22Rv1 (cell line): ENCODE results near the gene PTPN20.

Source experiments
- H3K27ac ChIP-seq: fragments of 450-650 bp; 2 replicates; pipeline ENCODE4 v1.5.1; 2017
- ZFX ChIP-seq: fragments of 450-650 bp; IDR thresholded peaks from 2 replicates; pipeline ENCODE4 v1.6.1; 2017; ENCODE audit warnings: antibody characterized with exemption, borderline replicate concordance
- TF ChIP-seq, protein P1 (sequence below): fragments of 450-650 bp; IDR thresholded peaks from 2 replicates; pipeline ENCODE4 v1.5.1; 2017; ENCODE audit warnings: mild to moderate bottlenecking

The PTPN20 gene

DNA sequence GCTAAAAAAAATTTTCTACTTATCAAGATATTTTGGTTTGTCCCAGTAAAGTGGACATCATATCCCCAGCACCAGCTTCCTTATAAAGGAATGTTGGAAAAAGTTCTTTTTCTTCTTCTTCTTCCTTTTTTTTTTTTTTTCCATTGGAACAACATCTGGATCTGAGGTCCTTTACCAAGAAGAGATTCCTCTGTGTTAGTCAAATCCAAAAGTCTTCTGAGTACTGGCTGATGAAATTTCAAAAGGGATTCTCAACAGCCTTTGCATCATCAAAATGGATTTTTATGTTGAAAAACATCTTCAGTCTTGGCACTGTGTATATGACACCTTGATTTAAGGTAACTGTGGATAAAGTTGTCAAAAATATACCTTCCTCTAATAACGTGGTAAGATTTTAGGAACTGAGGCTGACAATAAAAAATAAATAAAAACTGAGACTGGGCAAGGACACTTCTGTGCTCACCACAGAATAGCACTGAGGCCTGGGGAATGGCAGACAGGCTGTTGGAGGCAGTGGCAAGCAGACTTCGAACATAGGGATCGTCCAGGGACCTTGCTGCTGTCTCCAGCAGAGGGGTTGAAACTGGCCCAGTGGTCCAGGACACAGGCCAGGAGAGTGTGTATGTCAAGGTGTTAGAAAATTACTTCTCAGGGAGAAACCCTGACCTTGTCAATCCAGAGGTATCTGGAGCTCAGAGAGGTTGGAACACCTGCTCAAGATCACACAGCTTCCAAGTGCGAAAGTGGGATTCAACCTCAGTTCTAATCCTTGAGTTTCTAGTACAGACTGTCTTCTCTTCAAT, 130.4 kb downstream of the PTPN20 start:
- H3K27ac ChIP-seq, result no peak overlapping the region

DNA sequence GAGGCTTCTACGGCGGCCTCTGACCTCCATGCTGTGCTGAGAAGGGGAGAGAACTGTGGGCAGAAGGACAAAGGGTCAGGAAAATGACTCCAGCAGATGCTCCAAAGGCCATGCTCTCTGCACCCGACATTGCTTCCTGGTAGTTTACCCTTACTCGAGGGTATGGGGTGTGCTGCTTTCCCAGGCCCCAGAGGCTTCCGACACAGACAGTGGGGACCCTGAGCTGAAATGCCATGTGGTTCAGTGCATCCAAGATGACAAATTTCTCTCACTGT, 130.9 kb downstream of the PTPN20 start:
- H3K27ac ChIP-seq, result no peak overlapping the region
- no peak for TF ChIP-seq ZFX
- TF ChIP-seq, protein P1, sequence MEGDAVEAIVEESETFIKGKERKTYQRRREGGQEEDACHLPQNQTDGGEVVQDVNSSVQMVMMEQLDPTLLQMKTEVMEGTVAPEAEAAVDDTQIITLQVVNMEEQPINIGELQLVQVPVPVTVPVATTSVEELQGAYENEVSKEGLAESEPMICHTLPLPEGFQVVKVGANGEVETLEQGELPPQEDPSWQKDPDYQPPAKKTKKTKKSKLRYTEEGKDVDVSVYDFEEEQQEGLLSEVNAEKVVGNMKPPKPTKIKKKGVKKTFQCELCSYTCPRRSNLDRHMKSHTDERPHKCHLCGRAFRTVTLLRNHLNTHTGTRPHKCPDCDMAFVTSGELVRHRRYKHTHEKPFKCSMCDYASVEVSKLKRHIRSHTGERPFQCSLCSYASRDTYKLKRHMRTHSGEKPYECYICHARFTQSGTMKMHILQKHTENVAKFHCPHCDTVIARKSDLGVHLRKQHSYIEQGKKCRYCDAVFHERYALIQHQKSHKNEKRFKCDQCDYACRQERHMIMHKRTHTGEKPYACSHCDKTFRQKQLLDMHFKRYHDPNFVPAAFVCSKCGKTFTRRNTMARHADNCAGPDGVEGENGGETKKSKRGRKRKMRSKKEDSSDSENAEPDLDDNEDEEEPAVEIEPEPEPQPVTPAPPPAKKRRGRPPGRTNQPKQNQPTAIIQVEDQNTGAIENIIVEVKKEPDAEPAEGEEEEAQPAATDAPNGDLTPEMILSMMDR, result no peak

More for the DNA sequence above, 130.4 kb downstream of the PTPN20 start:
- TF ChIP-seq ZFX, result no peak
- TF ChIP-seq, protein P1, result no peak

DNA sequence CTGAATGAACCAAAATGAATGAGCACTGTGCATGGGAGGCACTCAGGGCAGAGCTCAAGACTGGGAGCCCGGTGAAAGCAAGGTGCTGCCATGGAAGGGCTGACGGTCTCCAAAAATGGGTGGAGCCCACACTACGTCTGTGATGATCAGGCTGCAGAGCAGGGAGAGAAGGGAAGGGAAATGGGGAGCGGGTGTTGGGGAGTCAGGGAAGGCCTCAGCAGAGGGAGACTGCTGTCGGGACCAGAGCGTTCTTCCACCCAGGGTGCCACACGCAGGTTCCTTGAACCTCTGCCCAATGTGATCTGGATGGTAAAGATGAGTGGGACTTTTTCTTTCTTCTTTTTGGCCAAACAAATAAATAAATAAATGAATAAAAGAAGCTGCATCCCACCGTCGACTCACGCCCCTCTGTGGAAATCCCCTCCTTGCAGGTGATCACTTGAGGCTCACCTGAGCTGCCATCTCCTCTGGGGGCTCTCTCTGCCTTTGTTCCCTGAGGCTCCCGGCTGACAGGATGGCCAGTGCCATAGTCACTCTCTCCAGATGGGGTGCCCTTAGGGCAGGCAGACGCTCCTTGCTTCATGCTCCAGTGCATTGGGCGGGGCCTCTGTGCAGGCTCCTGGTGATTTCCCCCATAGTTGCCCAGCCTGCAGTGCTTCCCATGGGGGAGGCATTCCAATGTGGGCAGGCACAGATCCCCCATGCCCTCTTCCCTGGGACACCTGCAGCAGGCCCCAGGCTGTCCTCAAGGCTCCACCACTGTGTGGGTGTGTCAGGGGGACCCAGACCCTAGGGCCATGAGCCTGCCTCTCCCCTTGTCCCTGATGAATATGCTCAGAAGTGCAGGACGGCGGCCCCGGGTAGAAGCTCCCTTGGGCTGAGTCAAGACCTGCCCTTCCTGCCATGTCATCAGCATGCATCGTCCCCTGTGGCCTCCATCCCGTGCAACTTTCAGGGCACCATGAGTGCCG, 131.8 kb downstream of the PTPN20 start:
- no peak overlapping the region for H3K27ac ChIP-seq
- no peak for TF ChIP-seq ZFX

DNA sequence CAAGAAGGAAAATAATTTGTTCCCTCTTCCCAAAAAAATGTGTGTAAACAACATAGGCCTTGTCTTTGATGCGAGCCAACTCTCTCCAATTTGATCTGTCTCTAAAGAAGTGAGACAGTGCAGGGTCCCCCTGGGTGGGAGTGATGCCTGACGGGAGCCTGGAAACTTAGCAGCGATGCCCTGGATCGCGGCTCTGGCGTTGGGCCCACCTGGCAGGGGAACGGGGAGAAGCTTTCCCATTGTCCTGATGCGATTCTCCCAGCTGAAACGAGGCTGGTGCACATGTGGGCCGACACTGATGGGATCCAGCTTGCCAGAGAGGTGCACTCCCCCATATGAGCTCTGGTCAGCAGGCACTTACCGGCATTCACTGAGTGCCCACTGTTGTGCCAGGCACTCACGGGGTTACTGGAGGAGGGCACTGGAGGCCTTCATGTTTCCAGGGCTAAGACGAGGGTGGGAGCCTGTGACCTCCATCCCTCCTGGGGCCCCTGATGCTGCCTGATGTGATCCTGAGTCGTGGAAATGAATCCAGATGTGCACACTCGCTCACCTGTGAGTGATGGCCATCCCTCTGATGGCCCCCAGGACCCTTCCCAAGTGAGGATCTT, 132.8 kb downstream of the PTPN20 start:
- TF ChIP-seq, protein P1, result no peak
- TF ChIP-seq ZFX, result no peak
- H3K27ac ChIP-seq, result no peak overlapping the region

DNA sequence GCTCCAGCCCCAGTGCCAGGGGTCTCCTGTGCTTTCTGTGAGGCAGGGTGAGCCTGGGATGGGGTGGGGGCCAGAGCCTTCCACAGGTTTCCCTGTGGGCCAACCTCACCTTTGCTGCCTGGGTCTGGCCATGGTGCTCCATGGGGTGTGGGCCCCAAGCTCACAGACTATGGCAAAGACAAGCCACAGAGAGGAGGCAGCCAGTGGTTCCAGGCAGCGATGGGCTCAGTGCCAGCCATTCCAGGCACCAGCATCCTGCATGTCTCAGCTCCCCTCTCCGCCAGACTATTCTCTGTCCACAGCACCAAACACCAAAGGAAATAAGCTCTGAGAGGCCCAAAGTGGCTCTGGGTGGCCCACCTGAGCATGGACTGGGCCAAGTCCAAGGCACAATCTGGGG, 133.5 kb downstream of the PTPN20 start:
- TF ChIP-seq, protein P1, result no peak
- TF ChIP-seq ZFX, result no peak

DNA sequence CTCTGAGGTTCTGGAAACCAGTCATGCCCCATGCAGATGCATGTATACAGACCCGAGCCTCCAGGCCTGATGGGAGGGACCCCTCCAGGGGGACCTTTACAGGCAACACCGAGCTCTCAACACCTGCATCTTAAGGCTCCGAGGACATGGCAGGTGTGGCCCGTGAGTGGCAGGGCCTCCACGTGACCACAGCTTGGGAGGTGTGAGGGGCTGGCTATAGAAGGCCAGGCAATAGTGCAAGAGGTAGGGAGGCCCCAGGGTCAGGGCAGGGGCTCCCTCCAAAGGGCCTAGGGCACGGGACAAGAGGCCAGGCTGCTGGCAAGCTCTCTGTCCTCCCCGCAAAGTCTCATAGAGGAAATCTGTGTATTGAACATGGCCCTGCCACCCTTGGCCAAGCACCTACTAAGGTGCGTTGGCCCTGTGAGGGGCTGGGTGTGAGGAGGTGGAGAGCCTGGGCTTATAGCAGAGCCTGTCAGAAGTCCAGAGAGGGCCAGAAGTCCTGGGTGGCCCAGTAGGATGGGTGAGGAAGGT, 134.2 kb downstream of the PTPN20 start:
- TF ChIP-seq, protein P1, result no peak
- no peak for TF ChIP-seq ZFX
- H3K27ac ChIP-seq, result no peak overlapping the region

More for the DNA sequence above, 133.5 kb downstream of the PTPN20 start:
- H3K27ac ChIP-seq, result no peak overlapping the region
